GM18507 (cell line): ENCODE measurements around the gene EXOC4.

Experiments used
- DNase-seq: peaks from one replicate; pipeline ENCODE4 v3.0.0; 2011; ENCODE audit warnings: low read depth; ENCODE audit not compliant: insufficient read length; ENCODE audit errors: extremely low spot score
- FAIRE-seq: peaks from 2 replicates; lab custom pipeline; 2011; peaks lifted over from hg19 to GRCh38; lab: Jason Lieb, UNC

EXOC4 gene

DNA sequence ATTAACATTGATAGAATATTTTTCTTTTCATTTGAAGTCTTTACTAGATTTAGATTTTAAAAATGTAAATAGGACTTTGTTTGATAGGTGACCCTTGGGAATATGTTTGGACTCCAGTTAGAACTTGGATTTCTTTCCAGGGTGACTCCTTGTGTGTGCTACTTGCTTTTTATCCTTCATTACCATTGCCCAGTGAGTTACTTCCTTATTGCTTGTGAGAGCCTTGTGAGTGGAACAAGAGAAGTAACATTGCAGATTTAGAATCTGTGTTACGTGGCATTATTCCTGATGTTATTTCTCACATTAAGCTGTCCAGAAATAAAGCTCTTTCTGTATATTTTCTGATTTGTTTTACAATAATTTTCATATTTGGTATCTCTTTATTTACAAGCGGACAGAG is 746.3 kb downstream of the EXOC4 start:
- no peak for FAIRE-seq
- no peak for DNase-seq

DNA sequence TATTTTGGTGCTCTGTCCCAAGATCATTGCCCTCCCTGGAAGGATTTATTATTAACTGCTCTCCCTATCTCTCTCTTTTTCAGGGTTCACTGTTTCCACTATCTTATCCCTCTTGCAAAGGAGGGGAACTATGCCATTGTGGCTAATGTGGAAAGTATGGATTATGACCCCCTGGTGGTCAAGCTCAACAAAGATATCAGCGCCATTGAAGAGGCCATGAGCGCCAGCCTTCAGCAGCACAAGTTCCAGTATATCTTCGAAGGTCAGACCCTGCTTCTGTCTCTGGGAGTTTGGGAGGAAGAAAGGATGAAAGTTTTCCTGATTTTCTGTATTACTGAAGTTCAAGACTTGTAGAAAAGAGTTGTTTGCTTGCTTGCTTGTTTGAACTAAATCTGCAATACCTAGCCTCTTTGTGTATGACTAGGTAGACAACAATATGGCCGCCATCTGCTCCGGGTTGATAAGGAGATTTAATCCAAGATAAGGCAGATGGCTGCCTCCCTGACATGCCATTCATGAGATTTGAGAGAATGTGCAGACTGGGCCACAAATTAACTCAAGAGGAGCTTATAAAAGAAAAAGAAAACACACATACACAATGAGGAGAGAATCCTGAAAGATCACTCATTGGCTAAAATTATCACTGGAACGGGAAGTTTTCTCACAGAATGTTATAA is 752.1 kb downstream of the EXOC4 start:
- FAIRE-seq: no peak
- no peak for DNase-seq

DNA sequence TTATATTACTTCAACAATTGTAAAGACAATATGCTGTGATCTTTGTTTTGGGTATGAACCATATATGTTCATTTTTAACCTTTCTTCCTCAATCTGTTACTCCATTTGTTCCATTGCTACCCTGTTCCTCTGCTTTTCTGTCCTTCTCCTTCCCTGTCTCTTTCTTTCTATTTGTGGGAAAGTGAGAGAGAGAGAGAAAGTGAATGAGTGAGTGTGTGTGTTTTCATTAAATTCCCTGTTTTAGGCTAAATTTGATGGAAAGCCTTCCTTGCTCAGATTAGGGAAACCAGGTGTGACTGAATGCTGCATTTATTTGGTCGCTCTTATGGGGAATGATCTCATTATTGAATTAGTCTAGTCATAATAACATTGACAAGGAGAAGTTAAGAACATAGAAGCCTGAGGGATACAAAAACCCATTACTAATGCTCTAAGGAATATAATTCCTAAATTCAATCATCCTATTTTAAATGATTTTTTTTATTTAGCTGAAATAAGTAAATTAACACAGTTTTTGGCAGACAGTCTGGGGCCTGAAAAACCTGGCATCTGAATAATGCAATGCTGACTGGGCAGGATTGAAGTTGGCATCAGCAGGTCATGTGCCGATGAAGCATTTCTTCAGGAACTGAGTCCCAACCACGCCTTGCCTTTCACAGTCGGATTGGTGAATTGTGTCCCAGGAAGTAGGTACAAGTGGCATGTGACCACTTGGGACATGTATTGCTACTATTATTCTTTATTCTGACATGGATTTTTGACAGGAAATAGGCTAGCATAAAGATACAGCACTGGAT is 756.6 kb downstream of the EXOC4 start:
- no peak for DNase-seq
- no peak for FAIRE-seq

DNA sequence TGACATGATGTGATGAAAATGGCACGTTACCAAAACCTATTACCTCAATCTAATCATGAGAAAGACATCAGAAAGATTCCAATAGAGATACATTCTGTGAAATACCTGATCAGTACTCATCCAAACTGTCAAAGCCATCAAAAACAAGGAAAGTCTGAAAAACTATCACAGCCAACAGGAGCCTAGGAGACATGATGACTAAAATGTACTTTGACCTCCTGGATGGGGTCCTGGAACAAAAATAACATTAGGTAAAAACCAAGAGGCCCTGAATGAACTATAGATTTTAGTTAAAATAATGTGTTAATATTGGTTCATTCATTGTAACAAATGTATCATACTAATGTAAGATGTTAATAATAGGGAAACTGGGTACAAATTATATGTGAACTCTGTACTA is 760.4 kb downstream of the EXOC4 start:
- FAIRE-seq: no peak
- no peak for DNase-seq

DNA sequence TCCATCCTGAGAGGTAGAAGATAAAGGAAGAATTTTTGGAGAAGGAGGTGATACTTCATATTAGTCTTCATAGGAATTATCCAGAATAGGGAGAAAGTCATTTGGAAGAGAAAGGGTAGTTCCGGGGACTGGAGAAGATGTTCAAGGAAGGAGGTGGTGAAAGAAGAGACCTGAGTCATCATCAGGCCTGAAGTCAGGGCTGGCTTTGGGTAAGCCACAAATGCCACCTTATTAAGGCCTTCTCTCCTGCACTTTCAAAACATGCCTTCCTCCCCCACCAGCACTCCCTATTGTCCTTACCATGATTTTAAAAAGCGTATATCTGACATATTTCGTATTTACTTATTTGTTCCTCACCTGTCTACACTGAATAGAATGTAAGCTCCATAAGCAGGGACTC is 762.1 kb downstream of the EXOC4 start:
- no peak for DNase-seq
- FAIRE-seq: no peak

DNA sequence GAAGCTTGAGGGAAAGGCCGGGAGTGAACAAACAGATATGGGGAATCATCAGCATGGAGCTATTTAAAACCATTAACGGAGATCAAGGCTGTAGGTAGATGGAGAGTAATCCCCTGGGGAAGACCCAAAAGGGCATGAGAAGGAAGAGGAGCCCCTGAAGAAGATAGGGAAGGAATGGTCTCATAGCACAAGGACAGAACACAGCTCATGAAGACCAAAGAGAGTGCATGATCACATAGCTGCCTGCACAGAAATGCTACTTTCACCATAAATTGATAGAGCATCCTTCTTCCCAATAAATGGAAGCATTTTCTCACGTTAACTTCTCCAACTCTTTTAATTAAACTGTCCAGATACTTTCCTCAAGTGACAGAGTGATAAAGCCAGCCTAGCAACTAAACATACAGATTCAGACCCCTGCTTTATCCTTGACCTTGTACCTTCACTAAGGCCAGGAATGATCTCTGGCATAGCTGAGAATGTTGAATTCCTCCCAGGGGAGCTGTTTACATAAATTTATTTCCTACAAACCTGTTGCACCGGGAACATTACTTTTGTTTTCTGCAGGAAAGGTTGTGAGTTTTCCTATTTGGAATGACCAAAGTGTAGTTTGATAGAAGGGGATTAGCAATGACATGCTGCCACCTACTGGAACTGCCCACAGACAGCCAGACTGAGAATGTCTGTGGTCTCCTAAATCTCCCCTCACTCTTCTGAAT is 763.5 kb downstream of the EXOC4 start:
- DNase-seq: no peak
- FAIRE-seq: peak; percentile 38

DNA sequence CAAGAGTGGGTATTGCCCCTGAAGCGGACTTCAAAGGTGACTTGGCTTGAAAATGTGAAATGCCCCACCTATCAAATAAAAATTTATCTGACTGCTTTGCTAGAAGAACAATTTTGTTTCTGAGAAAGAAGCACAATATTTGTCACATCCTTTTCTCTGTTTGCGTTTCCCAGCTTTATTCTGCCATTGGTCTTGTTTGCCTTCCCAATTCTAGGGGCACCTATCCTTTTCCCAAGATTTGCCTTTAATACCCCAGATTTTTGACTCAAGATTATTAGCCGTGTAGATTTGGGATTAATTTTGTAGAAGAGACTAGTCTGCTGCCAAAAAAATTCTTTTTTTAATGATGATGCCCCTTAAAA is 764.0 kb downstream of the EXOC4 start:
- FAIRE-seq (no peak), DNase-seq (no peak)

DNA sequence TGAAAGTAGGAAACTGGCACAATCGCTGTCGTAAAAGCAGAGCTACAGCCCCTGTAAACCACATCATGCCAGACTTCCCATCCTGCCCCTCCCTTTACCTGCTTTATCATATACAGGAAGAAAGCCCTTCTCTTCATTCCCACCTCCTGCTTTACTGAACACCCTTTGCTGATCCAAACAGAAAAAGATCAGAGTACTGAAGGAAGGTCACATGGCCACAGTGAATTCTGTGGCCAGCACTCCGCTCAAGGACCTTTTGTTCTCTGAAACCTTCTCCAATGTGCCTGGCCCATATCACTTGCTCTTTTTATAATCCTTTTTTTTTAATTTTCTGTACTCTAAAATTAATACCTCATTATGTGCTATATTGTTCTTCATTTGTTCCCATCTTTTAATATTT is 765.4 kb downstream of the EXOC4 start:
- no peak for DNase-seq
- no peak for FAIRE-seq

DNA sequence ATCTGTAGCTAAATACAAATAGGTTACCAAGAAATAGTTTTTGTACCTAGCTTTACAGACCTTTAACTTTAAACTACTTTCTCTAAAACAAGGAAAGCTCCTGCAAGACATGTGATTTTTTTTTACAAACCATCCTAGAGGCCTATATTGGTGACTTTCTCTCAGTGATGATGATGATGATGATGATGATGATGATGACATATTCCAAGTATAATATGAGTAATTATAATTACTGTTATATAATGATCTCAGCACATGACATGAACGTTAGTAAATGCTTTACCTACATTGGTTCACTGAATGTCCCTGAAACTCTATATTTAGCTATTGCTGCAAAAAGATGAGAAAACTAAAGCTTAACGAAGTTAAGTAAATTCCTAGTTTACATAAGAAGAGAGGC is 766.4 kb downstream of the EXOC4 start:
- FAIRE-seq: no peak
- no peak for DNase-seq

DNA sequence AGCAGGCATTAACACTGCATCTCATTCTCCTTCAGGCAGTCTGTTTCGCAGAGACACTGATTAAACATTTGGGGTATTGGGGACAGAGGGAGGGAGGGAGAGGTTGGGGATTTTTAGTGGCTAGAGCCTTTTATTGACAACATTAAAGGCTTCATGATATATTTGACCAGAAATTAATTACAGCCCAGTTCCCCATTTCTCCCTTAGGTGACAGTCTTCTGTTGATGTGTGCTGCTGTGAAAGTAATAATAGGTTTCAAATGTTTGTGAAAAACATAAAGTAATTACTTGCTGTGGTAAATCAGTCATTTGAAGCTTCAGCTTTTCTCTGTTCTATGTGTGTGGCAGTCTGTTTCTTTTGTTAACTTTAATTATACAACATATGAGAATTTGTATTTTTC is 769.0 kb downstream of the EXOC4 start:
- DNase-seq (no peak), FAIRE-seq (no peak)

DNA sequence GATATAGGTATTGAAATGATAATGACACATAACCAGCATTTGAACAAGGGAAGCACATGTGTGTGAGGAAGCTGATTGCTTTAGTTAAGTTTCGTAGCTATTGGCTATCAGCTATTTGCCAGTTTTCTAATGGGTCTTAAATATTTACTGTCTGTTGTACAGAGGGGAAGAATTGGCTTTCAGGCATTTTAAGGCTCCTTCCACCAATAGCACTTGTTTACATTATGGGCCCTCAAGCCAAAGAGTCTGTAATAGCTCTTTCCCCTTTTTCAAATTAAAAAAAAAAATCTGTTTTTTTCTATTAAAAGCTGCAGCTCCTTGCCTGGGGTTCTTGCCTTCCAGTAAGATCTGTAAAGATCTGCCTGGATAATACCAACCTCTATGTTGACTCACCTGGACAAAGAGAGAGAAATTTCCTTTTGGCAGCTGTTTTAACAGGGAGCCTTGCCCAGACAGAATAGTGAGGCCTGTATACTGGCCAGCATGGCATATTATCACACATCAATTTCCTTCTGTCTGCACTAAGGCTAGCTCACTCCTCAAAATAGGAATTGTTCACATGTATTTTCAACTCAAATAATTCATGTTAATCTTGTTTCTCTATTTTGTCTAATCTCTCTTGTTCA is 769.5 kb downstream of the EXOC4 start:
- DNase-seq (no peak), FAIRE-seq (no peak)

DNA sequence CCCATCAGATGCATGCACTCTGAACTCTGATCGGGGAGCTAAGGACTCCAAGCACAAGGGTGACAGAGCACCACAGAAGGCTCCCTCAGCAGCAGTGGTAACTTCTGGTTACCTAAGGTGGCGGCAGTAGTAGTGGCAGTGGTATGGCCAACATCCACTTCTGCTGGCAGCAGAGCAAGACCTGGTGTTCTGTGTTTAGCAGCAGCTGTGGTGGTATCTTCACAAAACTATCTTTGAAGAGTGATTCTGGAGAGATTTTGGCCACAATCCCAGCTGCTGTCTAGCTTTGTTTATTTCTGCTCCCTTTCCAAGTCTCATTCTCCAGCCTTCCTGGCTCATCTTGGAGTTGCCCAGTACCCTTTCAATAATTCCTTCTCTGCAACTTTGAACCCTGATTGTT is 771.9 kb downstream of the EXOC4 start:
- DNase-seq (no peak), FAIRE-seq (no peak)

DNA sequence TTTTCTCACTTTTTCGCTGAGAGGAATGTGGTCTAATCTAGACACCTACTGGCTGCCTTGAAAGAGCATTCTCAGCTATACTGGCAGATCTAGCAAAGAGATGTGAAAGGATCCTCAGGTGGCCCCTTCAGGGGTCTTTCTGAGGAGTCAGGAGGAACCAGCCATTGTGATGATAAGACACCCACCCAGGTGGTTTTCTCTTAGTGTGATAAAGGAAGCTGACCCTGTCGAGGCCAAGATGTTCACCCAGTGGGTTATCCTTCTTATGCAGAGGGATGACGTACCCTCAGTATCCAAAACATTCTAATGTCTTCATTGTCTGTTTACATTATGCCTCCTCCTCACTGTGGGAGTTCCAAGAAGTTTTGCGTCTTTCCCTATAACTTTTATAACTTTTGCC is 776.0 kb downstream of the EXOC4 start:
- DNase-seq: no peak
- FAIRE-seq: no peak

DNA sequence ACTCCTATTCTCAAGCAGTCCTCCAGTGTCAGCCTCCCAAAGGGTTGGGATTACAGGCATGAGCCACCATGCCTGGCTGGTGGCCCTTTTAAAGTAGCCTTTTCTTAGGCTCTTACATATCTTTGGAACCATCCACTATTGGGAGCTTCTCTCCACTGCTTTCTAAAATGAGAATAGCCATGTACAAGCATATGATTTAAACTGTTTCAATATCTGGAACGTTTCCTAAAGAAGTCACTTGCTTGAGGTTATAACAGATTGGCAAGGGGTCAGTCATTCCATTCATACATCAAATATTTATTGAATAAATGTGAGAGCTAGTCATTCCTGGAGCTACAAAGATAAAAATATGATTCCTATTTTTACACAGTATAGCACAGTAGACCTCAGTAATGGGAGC is 776.9 kb downstream of the EXOC4 start:
- DNase-seq: no peak
- no peak for FAIRE-seq

DNA sequence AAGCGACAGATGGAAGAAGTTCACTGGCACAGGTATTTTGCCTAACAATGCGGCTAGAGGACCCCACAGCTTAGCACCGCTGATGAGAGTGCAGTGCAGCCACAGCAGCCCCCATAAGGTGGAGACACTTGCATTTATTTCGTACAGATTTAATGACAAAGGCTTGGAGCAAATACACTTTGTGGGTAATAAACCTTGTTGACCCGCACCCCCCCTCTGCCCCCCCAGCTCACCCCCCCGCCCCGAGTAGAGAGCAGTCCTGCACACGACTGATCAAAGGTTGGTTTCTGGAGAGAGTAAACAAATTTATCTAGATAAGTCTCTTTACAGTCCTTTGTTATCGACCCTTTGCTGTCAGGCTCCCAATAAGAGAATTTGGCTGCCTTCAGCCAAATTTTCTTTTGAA is 777.6 kb downstream of the EXOC4 start:
- no peak for FAIRE-seq

DNA sequence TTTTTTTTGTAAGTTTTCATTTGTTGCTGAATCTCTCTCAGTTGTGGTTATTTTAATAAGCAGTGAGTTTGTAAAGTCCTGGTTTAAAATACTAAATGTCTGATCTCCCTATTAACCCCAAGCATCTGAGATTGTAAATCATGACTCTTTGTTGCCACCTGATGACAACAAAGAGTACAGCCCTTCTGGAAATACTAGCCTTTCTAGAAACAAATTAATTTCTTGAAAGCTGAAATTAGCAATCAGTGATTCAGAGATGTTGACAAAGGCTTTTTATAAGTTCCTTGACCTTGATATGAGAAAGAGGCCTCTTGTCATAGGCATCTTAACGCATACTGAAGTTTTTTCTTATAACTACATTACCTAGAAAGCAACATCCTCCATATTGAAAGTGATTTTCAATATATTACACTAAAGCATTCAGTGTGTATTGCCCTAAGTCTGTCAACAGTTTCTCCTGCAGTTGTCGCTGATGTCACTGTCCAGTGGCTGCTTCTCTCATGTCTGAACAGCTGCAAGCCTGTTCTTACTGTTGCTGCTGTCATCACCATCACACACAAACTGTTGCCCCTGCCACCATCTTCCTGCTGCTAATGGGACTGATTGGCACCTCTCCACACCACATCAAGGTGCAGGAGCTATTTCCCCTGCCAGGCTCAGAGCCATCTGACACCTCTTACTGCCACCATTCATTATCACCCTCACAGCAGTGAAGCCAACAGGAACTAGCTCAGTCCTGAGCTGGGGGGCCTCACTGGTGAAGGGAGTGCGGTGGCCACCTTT is 779.1 kb downstream of the EXOC4 start:
- DNase-seq (no peak), FAIRE-seq (no peak)

More for the DNA sequence above, 777.6 kb downstream of the EXOC4 start:
- DNase-seq: no peak

DNA sequence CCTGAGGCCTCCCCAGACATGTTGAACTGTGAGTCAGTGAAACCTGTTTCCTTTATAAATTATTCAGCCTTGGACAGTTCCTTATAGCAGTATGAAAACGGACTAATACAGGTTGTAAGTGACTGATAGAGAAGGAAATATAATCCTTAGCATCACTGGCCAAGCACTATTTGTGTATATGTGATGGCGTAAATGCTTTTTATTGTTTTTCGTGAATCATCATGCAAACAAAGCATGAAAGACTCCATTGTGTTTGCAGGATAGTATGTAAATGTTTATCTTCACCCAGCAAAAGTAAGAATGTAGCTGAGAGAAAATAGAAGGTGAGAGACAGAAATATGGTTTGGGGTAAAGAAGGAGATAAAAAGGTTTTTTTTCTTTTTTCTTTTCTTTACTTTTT is 781.8 kb downstream of the EXOC4 start:
- FAIRE-seq (no peak), DNase-seq (no peak)

DNA sequence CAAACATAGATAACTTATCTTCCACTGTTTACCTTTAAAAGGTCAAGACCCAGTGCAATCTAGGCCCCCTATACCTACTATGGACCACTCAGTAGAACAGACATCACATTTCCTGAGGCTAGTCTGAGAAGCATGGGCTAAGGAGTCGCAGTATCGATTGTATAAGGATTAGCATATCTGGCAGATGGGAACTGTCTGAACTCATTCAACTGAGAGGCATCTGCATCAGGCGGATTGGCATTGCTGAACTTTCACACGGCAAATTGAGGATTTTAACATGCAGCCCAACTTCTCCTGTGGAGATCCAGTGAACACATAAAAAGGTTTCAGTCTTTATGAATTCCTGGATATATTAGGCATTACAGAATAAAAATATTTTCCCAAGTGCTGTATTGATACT is 785.1 kb downstream of the EXOC4 start:
- FAIRE-seq: no peak
- no peak for DNase-seq

DNA sequence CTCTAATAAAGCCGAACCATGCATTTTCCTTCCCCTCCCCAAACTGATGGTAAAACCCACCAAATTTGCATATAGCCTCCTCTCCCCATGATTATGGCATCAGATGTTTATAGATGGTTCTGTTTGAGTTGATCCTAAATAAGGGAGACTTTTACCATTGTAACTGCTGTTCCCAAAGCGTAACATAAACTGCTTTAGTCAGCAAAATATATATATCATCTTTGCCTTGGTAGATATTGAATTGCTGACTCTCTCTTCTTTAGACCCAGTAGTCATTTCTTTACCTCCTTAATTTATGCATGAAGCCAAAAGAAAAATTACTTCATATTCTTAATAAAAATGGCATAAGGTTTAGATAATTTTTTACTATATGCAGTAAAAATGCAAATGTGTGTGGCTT is 788.1 kb downstream of the EXOC4 start:
- DNase-seq (no peak), FAIRE-seq (no peak)

DNA sequence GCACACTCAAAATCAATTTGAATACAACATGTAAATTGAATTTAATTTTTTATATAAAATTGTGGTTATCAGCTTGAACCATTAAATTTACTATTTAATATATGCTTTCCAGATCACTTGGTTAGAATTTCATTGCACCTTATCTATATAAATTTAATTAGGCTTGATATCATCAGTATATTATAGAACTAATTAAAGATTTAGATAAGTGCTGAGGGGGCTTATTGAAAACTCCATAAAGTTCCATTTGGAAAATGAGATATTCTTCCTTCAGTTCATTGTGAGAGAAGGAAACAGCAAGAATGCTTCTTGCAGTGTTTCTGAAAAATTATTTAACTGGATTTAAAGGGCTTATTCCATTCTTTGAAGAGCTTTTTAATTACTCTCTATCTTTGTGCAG is 788.6 kb downstream of the EXOC4 start:
- FAIRE-seq (no peak), DNase-seq (no peak)
